NCI-H2196 treated with DMSO at 0.1 percent for 48 hours (cell line): Measurements from ENCODE around the gene DPP10.

Experiments used
- DNase-seq: peaks from one replicate; lab custom pipeline; 2025; ENCODE audit not compliant: unreplicated experiment; lab: John Stamatoyannopoulos, UW

Gene DPP10

GRCh38 chr2:115634578-115634977 lies 1192.1 kb downstream of the DPP10 start:
- no peak for DNase-seq

GRCh38 chr2:115635430-115635829 lies 1193.0 kb downstream of the DPP10 start:
- no peak for DNase-seq

- no peak for DNase-seq
Measured at GRCh38 chr2:115649731-115650130, 1207.3 kb downstream of the DPP10 start.

- DNase-seq = no peak
Measured at GRCh38 chr2:115650827-115651226, 1208.4 kb downstream of the DPP10 start.

DNA sequence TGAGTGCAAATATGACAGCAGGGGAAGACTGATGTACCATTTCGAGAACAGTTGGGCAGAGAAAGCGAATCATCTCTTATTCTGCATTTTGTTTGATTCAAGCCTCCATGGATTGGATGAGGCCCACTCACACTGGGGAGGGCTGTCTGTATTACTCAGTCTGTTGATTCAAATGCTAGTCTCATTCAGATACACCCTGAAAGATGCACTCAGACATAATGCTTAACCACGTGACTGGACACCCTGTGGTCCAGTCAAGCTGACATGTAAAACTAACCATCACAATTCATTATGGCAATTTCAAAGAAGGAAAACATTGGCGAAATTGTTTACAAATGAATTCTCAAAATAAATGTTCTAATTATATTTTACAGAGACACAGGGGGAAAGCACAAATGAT lies 1210.2 kb downstream of the DPP10 start:
- no peak for DNase-seq

GRCh38 chr2:115654362-115654761 lies 1211.9 kb downstream of the DPP10 start:
- no peak for DNase-seq

- DNase-seq = no peak
Measured at GRCh38 chr2:115678129-115678528, 1235.7 kb downstream of the DPP10 start.

- no peak for DNase-seq
Measured at GRCh38 chr2:115684345-115684744, 1241.9 kb downstream of the DPP10 start.

- DNase-seq = no peak
Measured at GRCh38 chr2:115691409-115691808, 1249.0 kb downstream of the DPP10 start.

GRCh38 chr2:115694651-115695050 lies 1252.2 kb downstream of the DPP10 start:
- DNase-seq = no peak

GRCh38 chr2:115733190-115733775 lies 1290.8 kb downstream of the DPP10 start:
- no peak for DNase-seq

- no peak for DNase-seq
Measured at GRCh38 chr2:115738111-115738510, 1295.7 kb downstream of the DPP10 start.

- DNase-seq = no peak
Measured at GRCh38 chr2:115739574-115739973, 1297.1 kb downstream of the DPP10 start.

GRCh38 chr2:115746151-115746550 lies 1303.7 kb downstream of the DPP10 start:
- DNase-seq = no peak

- DNase-seq = no peak
Measured at GRCh38 chr2:115757286-115757685, 1314.8 kb downstream of the DPP10 start.

DNA sequence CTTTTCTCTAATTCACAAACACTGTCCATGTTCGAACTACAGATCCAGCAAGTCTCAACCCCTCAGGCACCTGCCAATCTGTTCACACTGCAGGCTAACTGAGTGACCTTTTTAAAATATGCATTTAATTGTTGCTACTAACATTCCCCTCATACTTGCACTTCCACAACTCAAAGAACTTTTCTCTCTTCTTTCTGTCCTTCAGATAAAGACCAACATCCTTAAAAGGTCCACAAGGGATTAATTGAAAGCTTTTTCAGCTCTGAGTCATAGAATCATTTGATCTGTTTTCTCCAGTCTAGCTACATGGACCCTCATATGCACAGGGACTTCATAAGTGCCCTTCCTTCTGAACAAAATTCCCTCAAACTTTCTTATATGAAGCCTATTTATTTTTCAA lies 1321.2 kb downstream of the DPP10 start:
- no peak for DNase-seq

GRCh38 chr2:115771516-115771915 lies 1329.1 kb downstream of the DPP10 start:
- no peak for DNase-seq

GRCh38 chr2:115774361-115774760 lies 1331.9 kb downstream of the DPP10 start:
- DNase-seq = no peak

DNA sequence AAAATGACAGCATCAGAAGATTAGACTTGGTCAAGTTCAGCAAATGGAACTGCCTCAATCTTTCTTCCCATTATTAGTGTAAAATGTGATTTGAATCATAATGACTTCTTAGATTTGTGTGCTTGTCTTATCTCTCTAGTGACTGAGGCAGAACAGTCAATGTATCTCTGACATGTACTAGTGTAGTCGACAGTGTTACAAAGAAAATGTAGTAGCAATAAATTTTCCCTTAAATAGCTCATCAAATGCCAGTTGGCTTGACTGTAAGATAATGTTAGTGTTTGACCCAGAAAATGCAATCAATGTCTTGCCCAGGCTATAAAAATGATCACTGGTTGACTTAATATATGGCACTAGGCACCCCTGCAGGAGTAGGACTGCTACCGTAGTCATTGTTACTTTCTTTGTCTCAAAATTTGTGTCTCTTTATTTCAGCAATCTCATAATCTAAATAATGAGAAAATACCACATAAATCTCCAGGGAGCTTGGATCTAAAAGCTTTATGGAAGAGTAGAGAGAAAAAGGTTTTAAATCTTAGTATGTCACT lies 1336.7 kb downstream of the DPP10 start:
- DNase-seq = no peak

DNA sequence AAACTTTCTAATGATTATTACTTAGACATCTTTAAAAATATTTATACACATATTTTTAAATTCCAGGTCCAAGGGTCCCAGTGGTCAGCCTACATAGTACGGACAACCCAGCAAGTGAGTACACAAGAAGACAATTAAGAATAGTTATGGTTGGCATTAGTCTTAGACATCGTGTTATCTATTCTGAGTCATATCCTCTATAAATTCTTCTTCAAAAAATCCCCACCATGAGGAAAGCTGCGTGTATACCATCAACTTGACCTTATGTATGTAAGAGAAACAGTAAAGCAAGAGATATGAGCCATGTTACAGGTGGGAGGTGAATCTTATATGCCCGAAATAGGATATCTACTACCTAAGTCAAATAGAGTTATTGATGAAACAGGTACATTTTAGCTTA lies 1339.8 kb downstream of the DPP10 start:
- DNase-seq = no peak

- DNase-seq = no peak
Measured at GRCh38 chr2:115796078-115796477, 1353.6 kb downstream of the DPP10 start.

GRCh38 chr2:115807276-115807675 lies 1364.8 kb downstream of the DPP10 start:
- DNase-seq = no peak

DNA sequence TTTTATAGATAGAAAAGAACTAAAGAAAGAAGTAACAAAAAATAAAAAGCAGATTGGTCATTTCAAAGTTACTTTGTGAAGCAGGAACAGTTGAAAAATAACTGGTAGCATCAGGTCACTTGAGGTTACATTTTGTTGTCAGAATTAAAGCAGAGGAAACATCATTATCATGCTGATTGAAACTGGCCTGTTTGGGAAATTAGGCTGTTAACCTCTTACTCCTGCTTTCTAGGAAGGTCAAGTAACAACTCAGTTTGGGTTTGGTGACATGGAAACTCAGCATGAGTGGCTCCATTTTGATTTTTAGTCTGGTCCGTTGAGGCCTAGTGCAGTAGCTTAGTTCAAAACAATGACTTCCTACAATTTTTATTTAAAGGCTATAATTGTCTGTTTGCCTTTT lies 1383.5 kb downstream of the DPP10 start:
- DNase-seq = no peak
